Left colon (tissue), 2 donors: ENCODE results near the gene SPATA2L. TPM values are rescaled to one million over a fixed set of nuclear protein-coding genes. Genes with fewer than 3 reads are reported as not detected.
A peak's percentile ranks its signal among the peaks of the same experiment; 100 is the strongest.
"Not testable (repeated sequence)": the region's sequence is repeated elsewhere in the genome, so short reads cannot be mapped to it uniquely, and the experiment has no call there.

Experiments used
- ATAC-seq: fragments of 200-7000 bp; cut with Tn5 transposase; one replicate; pipeline ENCODE4 v1.9.1; 2020; ENCODE audit warnings: mild to moderate bottlenecking, moderate library complexity
- DNase-seq, 2 donors: peaks; one replicate each; pipeline ENCODE4 v3.0.0-alpha.2; 2020
- intact Hi-C, 2 donors: fragments of 100-400 bp; cut with DNase I in 1 of 2; cut with micrococcal nuclease in 1 of 2; formaldehyde crosslinking; loops; one replicate each; pipeline versions ENCODE4 v1.11.2 to v1.14.0; 2022; cut with DNase I, micrococcal nuclease
- total RNA-seq, 2 donors: library from RNA; stranded (reverse); fragmentation: NEBNext Ultra II Directional; extraction: Animal tissue kit (Norgen Biotek cat#: 25700); gene quantifications; one replicate each; pipeline ENCODE4 v1.2.1, GENCODE V29; 2021
- donor health status: DM: no; HTN: no; CAD: no.
- donor health status: DM: yes; HTN: yes; CAD: no.

SPATA2L gene
- total RNA-seq, 2 donors from 2014 or later, result 16.3 to 27.9 TPM

- intact Hi-C loops, result no loop called here
- no peak for ATAC-seq
- no peak for DNase-seq
Observed at GRCh38 chr16:89670496-89671431, 30.7 kb downstream of the SPATA2L start.

GRCh38 chr16:89669755-89670154 is 31.8 kb downstream of the SPATA2L start:
- DNase-seq (no peak), ATAC-seq (no peak)
- intact Hi-C loops, result no loop called here

- DNase-seq (no peak), ATAC-seq (peak; percentile 64)
- intact Hi-C loops, result no loop called here
Observed at GRCh38 chr16:89668790-89669158, 32.7 kb downstream of the SPATA2L start.

- no peak for ATAC-seq
- DNase-seq, result no peak
- intact Hi-C loops, result no loop called here
Observed at GRCh38 chr16:89667633-89668032, 33.9 kb downstream of the SPATA2L start.

- intact Hi-C loops, DNase-seq, ATAC-seq: not testable (repeated sequence)
Observed at GRCh38 chr16:89667000-89667399, 34.5 kb downstream of the SPATA2L start.

- ATAC-seq, result peak; percentile 20
Observed at GRCh38 chr16:89664238-89664637, 37.3 kb downstream of the SPATA2L start.

GRCh38 chr16:89661215-89661614 is 40.3 kb downstream of the SPATA2L start:
- DNase-seq, result no peak
- ATAC-seq, result no peak
- intact Hi-C loops, result no loop called here

More at GRCh38 chr16:89664238-89664637, 37.3 kb downstream of the SPATA2L start:
- intact Hi-C loops, DNase-seq: not testable (repeated sequence)

GRCh38 chr16:89660146-89660545 is 41.4 kb downstream of the SPATA2L start:
- intact Hi-C loops, result no loop called here
- no peak for ATAC-seq
- DNase-seq, result no peak

GRCh38 chr16:89658221-89658879 is 43.2 kb downstream of the SPATA2L start:
- intact Hi-C loops, result no loop called here
- DNase-seq (peak in 1 of 2 donors; percentile 42), ATAC-seq (peak; percentile 24)

GRCh38 chr16:89657442-89658220 is 43.9 kb downstream of the SPATA2L start, which contains the start of the genes CHMP1A and SPATA33:
TSS of gene CHMP1A (minus strand) at chr16:89657708. CDS start at chr16:89657588, 120 bp downstream.
TSS of gene SPATA33 (plus strand) at chr16:89657836. CDS start at chr16:89657912, 76 bp downstream.
- DNase-seq (peak; percentile 84 to 93), ATAC-seq (peak; percentile 94)
- intact Hi-C loops, result no loop called here

- no peak for DNase-seq
- intact Hi-C loops, result no loop called here
- ATAC-seq, result no peak
Observed at GRCh38 chr16:89656435-89657121, 44.9 kb downstream of the SPATA2L start.

GRCh38 chr16:89655062-89655643 is 46.4 kb downstream of the SPATA2L start:
- DNase-seq (no peak), ATAC-seq (peak; percentile 20)
- intact Hi-C loops, result no loop called here

GRCh38 chr16:89653656-89654295 is 47.7 kb downstream of the SPATA2L start:
- DNase-seq, result no peak
- ATAC-seq, result no peak
- intact Hi-C loops, result no loop called here

GRCh38 chr16:89651584-89651983 is 49.9 kb downstream of the SPATA2L start:
- intact Hi-C loops, result no loop called here
- no peak for ATAC-seq
- no peak for DNase-seq

GRCh38 chr16:89646906-89647305 is 54.6 kb downstream of the SPATA2L start:
- no peak for DNase-seq
- no peak for ATAC-seq
- intact Hi-C loops, result no loop called here
